Fibroblast of the aortic adventitia (primary cell): ENCODE results near the gene MED12L. TPM values are rescaled to one million over a fixed set of nuclear protein-coding genes. Genes with fewer than 3 reads are reported as not detected.
A peak's percentile ranks its signal among the peaks of the same experiment; 100 is the strongest.

Source experiments
- DNase-seq: peaks from one replicate; pipeline ENCODE4 v3.0.0-alpha.2; 2010; ENCODE audit warnings: low read depth
- H3K4me3 ChIP-seq: 2 replicates; pipeline ENCODE4 v1.5.1; 2011; ENCODE audit warnings: low read depth, mild to moderate bottlenecking, control low read depth, low read length, moderate library complexity
- CTCF ChIP-seq: IDR thresholded peaks from 2 replicates; pipeline ENCODE4 v1.5.1; 2011; ENCODE audit warnings: mild to moderate bottlenecking, low read length, control low read depth, inconsistent platforms; ENCODE audit not compliant: insufficient read depth
- total RNA-seq: library from RNA; depleted of rRNA; stranded (reverse); fragments of >200 nt; gene quantifications from 2 replicates; pipeline ENCODE4 v1.2.3, GENCODE V29; 2012; ENCODE audit warnings: low replicate concordance

MED12L gene
- total RNA-seq, 1 donor = 0.72 TPM

DNA sequence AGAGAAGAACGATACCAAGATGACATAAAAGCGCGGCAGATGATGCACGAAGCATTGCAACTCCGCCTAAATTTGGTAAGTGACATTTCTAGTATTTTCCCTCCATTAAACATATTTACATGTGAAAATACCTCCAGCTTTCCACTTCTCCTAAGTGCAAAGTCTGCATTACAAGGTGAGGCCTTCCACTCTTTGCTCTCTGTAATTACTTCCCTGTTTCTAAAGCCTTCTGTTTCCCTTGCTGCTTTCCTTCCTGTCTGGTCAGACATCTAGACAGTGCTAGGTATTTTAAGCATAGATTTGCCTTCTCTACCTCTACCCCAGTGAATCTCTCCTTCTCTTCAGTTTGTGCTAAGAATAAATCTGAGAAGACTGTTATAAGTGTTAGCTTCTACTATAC lies 297.2 kb downstream of the MED12L start:
- no peak for DNase-seq
- no peak for TF ChIP-seq CTCF
- no peak overlapping the region for H3K4me3 ChIP-seq

- no peak for DNase-seq
- H3K4me3 ChIP-seq = no peak overlapping the region
- no peak for TF ChIP-seq CTCF
Measured at GRCh38 chr3:151383111-151383510, 297.6 kb downstream of the MED12L start.

DNA sequence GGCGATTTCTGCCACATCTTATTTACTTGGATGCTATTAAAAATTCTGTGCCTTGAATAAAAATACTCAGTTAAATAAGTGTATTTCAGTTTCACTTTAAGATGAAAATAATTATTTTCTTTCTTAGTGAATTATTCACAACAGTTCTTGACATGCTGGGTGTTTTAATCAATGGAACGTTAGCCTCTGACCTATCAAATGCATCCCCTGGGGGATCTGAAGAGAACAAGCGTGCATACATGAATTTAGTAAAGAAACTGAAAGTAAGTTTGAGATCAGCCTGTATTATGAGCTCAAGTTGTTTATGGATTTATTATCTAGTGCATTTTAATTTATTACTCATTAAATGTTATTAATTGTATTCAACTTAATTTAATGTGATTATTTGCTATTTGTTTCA lies 298.5 kb downstream of the MED12L start:
- peak; percentile 34 for DNase-seq
- no peak for TF ChIP-seq CTCF
- H3K4me3 ChIP-seq = peak overlapping the region; percentile 42

- TF ChIP-seq CTCF = no peak
- peak within 1 kb of the TSS; percentile 42 for H3K4me3 ChIP-seq
- no peak for DNase-seq
Measured at GRCh38 chr3:151384741-151385174, 299.3 kb downstream of the MED12L start, which contains the start of gene P2RY12. Gene P2RY12, minus strand, starts transcription at chr3:151384753. Its CDS starts 45,908 bp downstream, at chr3:151338845.

DNA sequence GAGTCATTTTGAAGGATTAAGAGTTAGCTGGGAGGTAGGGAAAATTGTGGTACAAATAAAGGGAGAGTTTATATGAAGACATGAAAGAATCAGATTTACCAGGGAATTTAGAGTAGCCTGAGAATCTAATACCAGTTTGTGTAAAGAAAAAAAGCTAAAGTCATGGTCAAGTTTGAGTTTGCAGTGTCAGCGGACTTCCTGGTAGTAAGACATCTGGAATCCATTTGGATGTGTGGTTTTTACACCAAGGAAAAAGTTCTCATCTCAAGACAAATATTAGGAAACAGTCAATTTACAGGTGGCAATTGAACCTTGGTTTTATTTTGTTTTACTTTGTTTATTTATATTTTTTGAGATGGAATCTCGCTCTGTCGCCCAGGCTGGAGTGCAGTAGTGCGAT lies 300.6 kb downstream of the MED12L start:
- DNase-seq = no peak
- H3K4me3 ChIP-seq = no peak overlapping the region
- TF ChIP-seq CTCF = no peak

- DNase-seq = no peak
- no peak for TF ChIP-seq CTCF
- no peak overlapping the region for H3K4me3 ChIP-seq
Measured at GRCh38 chr3:151387432-151387831, 302.0 kb downstream of the MED12L start.

GRCh38 chr3:151387842-151388241 lies 302.4 kb downstream of the MED12L start:
- DNase-seq = no peak
- no peak overlapping the region for H3K4me3 ChIP-seq
- no peak for TF ChIP-seq CTCF
